Peyer's patch (tissue), 4 donors: ENCODE results near the gene JAK3. TPM values are rescaled to one million over a fixed set of nuclear protein-coding genes. Genes with fewer than 3 reads are reported as not detected.
"Not testable (repeated sequence)": the region's sequence is repeated elsewhere in the genome, so short reads cannot be mapped to it uniquely, and the experiment has no call there.

Experiments
- DNase-seq, 3 donors: peaks; one replicate each; pipeline ENCODE4 v3.0.0-alpha.2; 2017 to 2019
- H3K27ac ChIP-seq, 4 donors: fragments of 200-600 bp; sonication (generic); one replicate each; pipeline ENCODE4 v1.5.1; 2016 to 2019
- H3K27me3 ChIP-seq, 2 donors: fragments of 200-600 bp; sonication (generic); one replicate each; pipeline ENCODE4 v1.5.1; 2019
- H3K36me3 ChIP-seq, 3 donors: fragments of 200-600 bp; sonication (generic); one replicate each; pipeline ENCODE4 v1.5.1; 2016 to 2019
- H3K4me1 ChIP-seq, 4 donors: fragments of 200-600 bp; sonication (generic); one replicate each; pipeline ENCODE4 v1.5.1; 2016 to 2019
- H3K4me3 ChIP-seq, 4 donors: fragments of 200-600 bp; sonication (generic); 1 replicate in 3 of 4; 2 replicates in 1 of 4; pipeline ENCODE4 v1.5.1; 2016 to 2019; ENCODE audit warnings: mild to moderate bottlenecking in 1 of 4
- H3K9me3 ChIP-seq, 4 donors: fragments of 200-600 bp; sonication (generic); one replicate each; pipeline ENCODE4 v1.5.1; 2016 to 2019; ENCODE audit warnings: mild to moderate bottlenecking in 1 of 4
- POLR2A ChIP-seq, 2 donors: fragments of 450-650 bp; IDR thresholded peaks; one replicate each; pipeline ENCODE4 v1.5.1; 2017; ENCODE audit warnings: antibody characterized with exemption in 2 of 2, mild to moderate bottlenecking in 2 of 2, moderate library complexity in 2 of 2
- total RNA-seq, 4 donors: library from RNA; depleted of rRNA; stranded (reverse); fragments of >200 nt; gene quantifications; one replicate each; pipeline ENCODE4 v1.1.0, GENCODE V29; 2016
- TF ChIP-seq, protein P1 (sequence below), 6 experiments: fragments of 450-650 bp in 4 of 6; fragments of 200-600 bp in 2 of 6; sonication (generic) in 1 of 6; IDR thresholded peaks; one replicate each; pipeline ENCODE4 v1.5.1; 2017 to 2019; ENCODE audit warnings: antibody characterized with exemption in 6 of 6, mild to moderate bottlenecking in 3 of 6, moderate library complexity in 1 of 6

The JAK3 gene
- total RNA-seq, 4 donors from 2014 or later, result 4.0 to 32.2 (median 5.4) TPM

GRCh38 chr19:17784201-17785008 is 63.4 kb downstream of the JAK3 start:
- TF ChIP-seq, protein P1, sequence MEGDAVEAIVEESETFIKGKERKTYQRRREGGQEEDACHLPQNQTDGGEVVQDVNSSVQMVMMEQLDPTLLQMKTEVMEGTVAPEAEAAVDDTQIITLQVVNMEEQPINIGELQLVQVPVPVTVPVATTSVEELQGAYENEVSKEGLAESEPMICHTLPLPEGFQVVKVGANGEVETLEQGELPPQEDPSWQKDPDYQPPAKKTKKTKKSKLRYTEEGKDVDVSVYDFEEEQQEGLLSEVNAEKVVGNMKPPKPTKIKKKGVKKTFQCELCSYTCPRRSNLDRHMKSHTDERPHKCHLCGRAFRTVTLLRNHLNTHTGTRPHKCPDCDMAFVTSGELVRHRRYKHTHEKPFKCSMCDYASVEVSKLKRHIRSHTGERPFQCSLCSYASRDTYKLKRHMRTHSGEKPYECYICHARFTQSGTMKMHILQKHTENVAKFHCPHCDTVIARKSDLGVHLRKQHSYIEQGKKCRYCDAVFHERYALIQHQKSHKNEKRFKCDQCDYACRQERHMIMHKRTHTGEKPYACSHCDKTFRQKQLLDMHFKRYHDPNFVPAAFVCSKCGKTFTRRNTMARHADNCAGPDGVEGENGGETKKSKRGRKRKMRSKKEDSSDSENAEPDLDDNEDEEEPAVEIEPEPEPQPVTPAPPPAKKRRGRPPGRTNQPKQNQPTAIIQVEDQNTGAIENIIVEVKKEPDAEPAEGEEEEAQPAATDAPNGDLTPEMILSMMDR (IDR thresholded peaks at IDR 0.05), result peak; percentile 79 to 86 (median 81)
- TF ChIP-seq POLR2A (IDR thresholded peaks at IDR 0.05), result no peak
- Histone ChIP-seq H3K9me3 (no peaks in the 10 kb centered on the region), H3K36me3 (no peaks in the 10 kb centered on the region), H3K27ac (no peak overlapping the region), H3K4me3 (no peak overlapping the region), H3K27me3 (no peaks in the 10 kb centered on the region), H3K4me1 (peaks cover 0 to 7% (median 0%) of the 10 kb centered on the region in 4 donors)
- peak; percentile 72 to 89 (median 74) for DNase-seq

GRCh38 chr19:17783721-17784120 is 64.1 kb downstream of the JAK3 start:
- H3K4me1 ChIP-seq, result peaks cover 0 to 13% (median 0%) of the 10 kb centered on the region in 4 donors
- H3K36me3 ChIP-seq, H3K9me3 ChIP-seq, H3K4me3 ChIP-seq, H3K27me3 ChIP-seq, DNase-seq, H3K27ac ChIP-seq: not testable (repeated sequence)

GRCh38 chr19:17780781-17781180 is 67.0 kb downstream of the JAK3 start:
- no peak for DNase-seq
- Histone ChIP-seq H3K36me3 (no peaks in the 10 kb centered on the region), H3K4me1 (peaks cover 0 to 17% (median 2%) of the 10 kb centered on the region in 4 donors), H3K27me3 (no peaks in the 10 kb centered on the region), H3K27ac (no peak overlapping the region), H3K9me3 (no peaks in the 10 kb centered on the region), H3K4me3 (no peak overlapping the region)
- TF ChIP-seq, protein P1 (IDR thresholded peaks at IDR 0.05), result no peak
- no peak for TF ChIP-seq POLR2A (IDR thresholded peaks at IDR 0.05)

DNA sequence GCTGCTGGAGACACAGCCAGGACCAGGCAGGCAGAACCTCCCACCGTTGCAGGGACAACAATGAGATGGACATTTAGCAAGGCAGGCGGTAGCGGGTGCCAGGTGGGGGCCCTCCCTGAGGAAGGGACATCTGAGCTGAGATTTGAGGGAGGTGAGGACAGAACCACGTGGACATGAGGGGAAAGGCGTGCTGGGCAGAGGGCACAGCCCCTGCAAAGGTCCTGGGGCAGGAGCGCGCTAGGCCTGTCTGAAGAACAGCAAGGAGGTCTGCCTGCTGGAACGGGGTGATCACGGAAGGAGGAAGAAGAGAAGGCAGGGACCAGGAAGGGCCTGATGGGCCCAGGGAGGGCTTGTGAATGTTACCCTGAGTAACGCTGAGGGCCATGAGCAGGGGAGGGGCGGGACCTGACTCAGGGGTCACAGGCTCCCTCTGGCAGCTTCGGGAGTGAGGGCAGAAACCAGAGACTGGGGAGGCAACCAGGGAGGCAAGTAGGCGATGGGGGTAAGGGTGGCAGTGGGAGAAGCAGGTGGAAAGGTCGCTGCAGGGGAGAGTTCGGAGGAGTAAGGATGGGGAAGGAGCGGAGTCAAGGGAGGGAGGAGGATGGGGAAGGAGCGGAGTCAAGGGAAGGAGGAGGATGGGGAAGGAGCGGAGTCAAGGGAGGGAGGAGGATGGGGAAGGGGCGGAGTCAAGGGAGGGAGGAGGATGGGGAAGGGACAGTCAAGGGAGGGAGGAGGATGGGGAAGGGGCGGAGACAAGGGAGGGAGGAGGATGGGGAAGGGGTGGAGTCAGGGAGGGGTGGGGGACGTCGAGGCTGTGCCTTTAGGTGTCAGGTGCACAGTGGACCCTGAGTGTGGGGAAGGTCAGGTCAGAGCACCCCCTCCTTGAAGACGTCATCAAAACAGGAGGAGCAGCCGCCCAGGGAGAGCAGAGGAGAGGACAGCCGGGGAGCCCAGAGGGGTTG is 68.5 kb downstream of the JAK3 start:
- Histone ChIP-seq H3K27me3 (no peaks in the 10 kb centered on the region), H3K4me3 (peak overlapping the region in 1 of 4 donors; percentile 28), H3K9me3 (no peaks in the 10 kb centered on the region), H3K36me3 (no peaks in the 10 kb centered on the region), H3K27ac (peak overlapping the region in 1 of 4 donors; percentile 19), H3K4me1 (peaks cover 0 to 14% (median 3%) of the 10 kb centered on the region in 4 donors)
- TF ChIP-seq, protein P1 (IDR thresholded peaks at IDR 0.05), result no peak
- TF ChIP-seq POLR2A (IDR thresholded peaks at IDR 0.05), result no peak
- peak in 1 of 3 donors; percentile 68 for DNase-seq

- Histone ChIP-seq H3K4me1 (peaks cover 0 to 10% (median 3%) of the 10 kb centered on the region in 4 donors), H3K27ac (peak overlapping the region in 1 of 4 donors; percentile 19), H3K9me3 (no peaks in the 10 kb centered on the region), H3K36me3 (no peaks in the 10 kb centered on the region), H3K4me3 (peak overlapping the region in 2 of 4 donors; percentile 4 to 28), H3K27me3 (no peaks in the 10 kb centered on the region)
- TF ChIP-seq, protein P1 (IDR thresholded peaks at IDR 0.05), result no peak
- no peak for TF ChIP-seq POLR2A (IDR thresholded peaks at IDR 0.05)
- DNase-seq, result peak; percentile 62 to 80 (median 79)
Observed at GRCh38 chr19:17778251-17778967, 69.4 kb downstream of the JAK3 start.

DNA sequence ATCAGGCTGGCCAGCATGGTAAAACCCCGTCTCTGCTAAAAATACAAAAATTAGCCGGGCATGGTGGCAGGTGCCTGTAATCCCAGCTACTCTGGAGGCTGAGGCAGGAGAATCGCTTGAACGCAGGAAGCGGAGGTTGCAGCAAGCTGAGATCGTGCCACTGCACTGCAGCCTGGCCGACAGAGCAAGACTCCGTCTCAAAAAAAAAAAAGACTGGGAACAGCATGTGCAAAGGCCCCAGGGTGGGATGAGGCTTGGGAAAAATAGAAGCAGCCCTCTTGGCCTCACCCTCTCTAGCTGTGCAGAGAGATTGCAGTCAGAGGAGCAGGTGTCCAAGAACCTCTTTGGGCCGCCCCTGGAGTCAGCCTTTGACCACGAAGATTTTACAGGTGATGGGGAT is 69.9 kb downstream of the JAK3 start:
- not testable (repeated sequence) for H3K36me3 ChIP-seq, H3K27me3 ChIP-seq, H3K4me3 ChIP-seq, H3K9me3 ChIP-seq, H3K27ac ChIP-seq, DNase-seq
- peaks cover 0 to 10% (median 3%) of the 10 kb centered on the region in 4 donors for H3K4me1 ChIP-seq
